ENCODE results near the gene BAD. TPM values are rescaled to one million over a fixed set of nuclear protein-coding genes. Genes with fewer than 3 reads are reported as not detected.
A peak's percentile ranks its signal among the peaks of the same experiment; 100 is the strongest.

The BAD gene
- total and polyA plus RNA-seq, 2 of the 13 experiments (the other 11 are each of a cell fraction or from before 2014, with no cell fraction given) = 17.9 to 28.5 TPM

GRCh38 chr11:64234647-64235379, 49.7 kb downstream of the BAD start (continued):
- TF ChIP-seq ZBTB2 (CRISPR knock-in tag; IDR thresholded peaks at IDR 0.05; ENCODE audit: low read depth) = peak; percentile 86
- no peak for TF ChIP-seq ZNF512B (CRISPR knock-in tag; IDR thresholded peaks at IDR 0.05; ENCODE audit: borderline replicate concordance)
- TF ChIP-seq SMC3 (IDR thresholded peaks at IDR 0.05; ENCODE audit: low read length) = no peak
- no peak for TF ChIP-seq PBX3 (CRISPR knock-in tag; IDR thresholded peaks at IDR 0.05; ENCODE audit: borderline replicate concordance)
- TF ChIP-seq, protein P1, sequence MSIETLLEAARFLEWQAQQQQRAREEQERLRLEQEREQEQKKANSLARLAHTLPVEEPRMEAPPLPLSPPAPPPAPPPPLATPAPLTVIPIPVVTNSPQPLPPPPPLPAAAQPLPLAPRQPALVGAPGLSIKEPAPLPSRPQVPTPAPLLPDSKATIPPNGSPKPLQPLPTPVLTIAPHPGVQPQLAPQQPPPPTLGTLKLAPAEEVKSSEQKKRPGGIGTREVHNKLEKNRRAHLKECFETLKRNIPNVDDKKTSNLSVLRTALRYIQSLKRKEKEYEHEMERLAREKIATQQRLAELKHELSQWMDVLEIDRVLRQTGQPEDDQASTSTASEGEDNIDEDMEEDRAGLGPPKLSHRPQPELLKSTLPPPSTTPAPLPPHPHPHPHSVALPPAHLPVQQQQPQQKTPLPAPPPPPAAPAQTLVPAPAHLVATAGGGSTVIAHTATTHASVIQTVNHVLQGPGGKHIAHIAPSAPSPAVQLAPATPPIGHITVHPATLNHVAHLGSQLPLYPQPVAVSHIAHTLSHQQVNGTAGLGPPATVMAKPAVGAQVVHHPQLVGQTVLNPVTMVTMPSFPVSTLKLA (IDR thresholded peaks at IDR 0.05) = no peak
- 0 out of 2 replicates have a peak, but pooled peaks have one; percentile 19 for TF ChIP-seq ZNF746 (CRISPR knock-in tag; IDR thresholded peaks at IDR 0.05)
- no peak; the same call in 1 of the 2 replicates for TF ChIP-seq ZNF430 (CRISPR knock-in tag; IDR thresholded peaks at IDR 0.05)
- no peak for TF ChIP-seq ZNF781 (CRISPR knock-in tag; IDR thresholded peaks at IDR 0.05; ENCODE audit: borderline replicate concordance, not compliant biosample characterization)
- TF ChIP-seq, protein P2, sequence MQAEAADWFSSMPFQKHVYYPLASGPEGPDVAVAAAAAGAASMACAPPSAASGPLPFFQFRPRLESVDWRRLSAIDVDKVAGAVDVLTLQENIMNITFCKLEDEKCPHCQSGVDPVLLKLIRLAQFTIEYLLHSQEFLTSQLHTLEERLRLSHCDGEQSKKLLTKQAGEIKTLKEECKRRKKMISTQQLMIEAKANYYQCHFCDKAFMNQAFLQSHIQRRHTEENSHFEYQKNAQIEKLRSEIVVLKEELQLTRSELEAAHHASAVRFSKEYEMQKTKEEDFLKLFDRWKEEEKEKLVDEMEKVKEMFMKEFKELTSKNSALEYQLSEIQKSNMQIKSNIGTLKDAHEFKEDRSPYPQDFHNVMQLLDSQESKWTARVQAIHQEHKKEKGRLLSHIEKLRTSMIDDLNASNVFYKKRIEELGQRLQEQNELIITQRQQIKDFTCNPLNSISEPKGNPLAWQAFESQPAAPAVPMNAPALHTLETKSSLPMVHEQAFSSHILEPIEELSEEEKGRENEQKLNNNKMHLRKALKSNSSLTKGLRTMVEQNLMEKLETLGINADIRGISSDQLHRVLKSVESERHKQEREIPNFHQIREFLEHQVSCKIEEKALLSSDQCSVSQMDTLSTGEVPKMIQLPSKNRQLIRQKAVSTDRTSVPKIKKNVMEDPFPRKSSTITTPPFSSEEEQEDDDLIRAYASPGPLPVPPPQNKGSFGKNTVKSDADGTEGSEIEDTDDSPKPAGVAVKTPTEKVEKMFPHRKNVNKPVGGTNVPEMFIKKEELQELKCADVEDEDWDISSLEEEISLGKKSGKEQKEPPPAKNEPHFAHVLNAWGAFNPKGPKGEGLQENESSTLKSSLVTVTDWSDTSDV (CRISPR knock-in tag; IDR thresholded peaks at IDR 0.05) = no peak
- TF ChIP-seq EP300 (IDR thresholded peaks at IDR 0.05; ENCODE audit: low read depth in 2 of 2, low read length in 2 of 2) = no peak
- no peak for TF ChIP-seq EP300 (CRISPR knock-in tag; IDR thresholded peaks at IDR 0.05; ENCODE audit: borderline replicate concordance)
- TF ChIP-seq ZNF644 (CRISPR knock-in tag; IDR thresholded peaks at IDR 0.05; ENCODE audit: low read depth) = no peak
- TF ChIP-seq MBD4 (IDR thresholded peaks at IDR 0.05; ENCODE audit: borderline replicate concordance, low read length) = no peak
- no peak for TF ChIP-seq PHF20 (CRISPR knock-in tag; IDR thresholded peaks at IDR 0.05)
- no peak for TF ChIP-seq SATB2 (CRISPR knock-in tag; IDR thresholded peaks at IDR 0.05)
